HG03025 (cell line): ENCODE results near the gene EPOP.

ENCODE experiments used
- ATAC-seq: cut with Tn5 transposase; IDR thresholded peaks from one replicate; pipeline ENCODE4 v1.9.1; 2021; ENCODE audit warnings: mild to moderate bottlenecking, moderate library complexity; ENCODE audit not compliant: unreplicated experiment, low FRiP score

Gene EPOP

DNA sequence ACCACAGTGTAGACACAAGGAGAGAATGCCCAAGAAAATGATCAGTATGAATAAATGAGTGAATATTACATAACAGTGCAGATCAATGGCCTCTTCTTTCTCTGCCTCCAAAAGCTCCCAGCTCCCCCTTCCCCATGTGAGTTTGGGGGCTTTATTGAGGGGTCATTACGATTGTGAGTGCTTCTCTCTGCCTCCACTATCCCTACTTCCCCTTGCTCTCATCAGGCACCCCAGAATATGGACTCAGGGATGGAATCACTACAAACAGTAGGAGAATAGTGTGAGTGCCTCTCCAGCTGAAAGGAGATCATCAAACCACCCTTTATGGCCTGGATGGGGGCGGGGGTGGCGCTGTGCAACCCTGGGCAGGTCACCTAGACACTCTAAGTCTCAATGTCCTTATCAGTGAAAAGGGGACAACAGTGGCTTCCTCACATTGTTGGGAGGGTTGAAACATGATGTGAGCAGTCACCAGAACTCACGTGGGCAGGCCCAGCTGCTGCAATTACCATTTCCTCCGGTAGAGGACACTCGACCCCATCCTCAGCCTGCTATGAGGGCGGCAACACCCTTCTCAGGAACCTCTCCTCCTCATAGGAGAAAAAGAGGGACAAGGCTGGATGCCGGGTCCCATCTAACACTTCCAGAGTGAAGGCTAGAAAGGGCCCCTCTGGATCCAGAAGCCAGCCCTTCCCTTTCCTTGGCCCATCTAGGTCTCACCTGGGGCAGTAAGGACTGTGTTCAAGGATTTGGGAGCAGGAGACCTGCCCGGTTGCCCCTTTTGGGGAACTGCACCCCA is 2.1 kb upstream of the EPOP start:
- ATAC-seq: no peak

GRCh38 chr17:38674014-38674748 is 576 bp downstream of the EPOP start:
- peak; percentile 25 for ATAC-seq

- no peak for ATAC-seq
Measured at GRCh38 chr17:38673707-38674013, 1.1 kb downstream of the EPOP start.

GRCh38 chr17:38672788-38673706 is 1.7 kb downstream of the EPOP start:
- no peak for ATAC-seq

DNA sequence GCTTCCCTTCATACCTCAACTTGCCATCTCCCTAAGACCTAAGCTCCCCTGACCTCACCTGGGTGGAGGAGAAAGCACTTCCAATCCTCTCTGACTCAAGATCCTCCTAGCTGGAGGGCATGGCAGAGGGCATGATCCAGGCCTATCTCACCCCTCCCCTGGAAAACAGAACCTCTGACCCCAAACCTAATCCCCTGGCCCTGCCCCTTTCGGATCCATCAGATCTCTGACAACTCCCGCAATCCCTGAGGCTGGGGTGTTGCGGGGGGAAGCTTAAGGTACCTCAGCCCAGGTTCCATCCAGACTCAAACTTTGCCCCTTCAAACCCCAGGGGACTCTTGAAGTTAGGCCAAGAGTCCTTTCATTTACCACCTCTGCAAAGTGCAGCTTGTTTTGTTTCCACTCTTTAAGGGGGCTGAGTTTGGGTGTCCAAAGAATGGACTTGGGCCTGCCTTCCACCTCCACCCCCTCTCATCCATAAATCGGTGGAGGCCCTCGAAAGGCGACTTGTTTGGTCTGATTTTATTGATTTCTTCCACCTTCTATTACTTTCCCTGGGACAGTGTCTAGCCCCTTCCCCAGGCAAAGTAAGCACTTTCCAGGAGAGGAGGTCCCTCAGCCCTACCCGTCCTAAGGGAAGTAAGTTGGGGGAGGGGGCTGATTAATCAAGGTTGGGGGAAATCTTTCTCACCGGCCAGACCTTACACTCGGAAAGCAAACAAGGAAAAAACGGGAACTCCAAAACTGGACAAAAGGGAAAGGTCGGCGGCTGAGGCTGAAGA is 2.6 kb downstream of the EPOP start:
- ATAC-seq: no peak

- no peak for ATAC-seq
Measured at GRCh38 chr17:38669520-38669919, 5.2 kb downstream of the EPOP start.

DNA sequence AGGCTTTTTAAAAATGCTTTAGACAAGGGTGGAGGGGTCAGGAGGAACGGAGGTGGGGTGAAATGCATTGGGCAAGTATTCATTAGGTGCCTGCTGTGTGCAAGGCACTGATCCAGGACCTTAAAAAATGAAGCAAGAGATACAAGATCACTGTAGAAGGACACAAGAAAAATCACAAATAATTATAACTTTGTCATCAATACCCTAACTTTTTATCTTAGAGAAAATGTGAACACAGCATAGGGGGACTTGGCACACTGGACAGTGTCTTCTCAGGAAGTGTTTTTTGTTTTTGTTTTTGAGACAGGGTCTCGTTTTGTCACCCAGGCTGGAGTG is 7.0 kb downstream of the EPOP start:
- ATAC-seq: no peak

DNA sequence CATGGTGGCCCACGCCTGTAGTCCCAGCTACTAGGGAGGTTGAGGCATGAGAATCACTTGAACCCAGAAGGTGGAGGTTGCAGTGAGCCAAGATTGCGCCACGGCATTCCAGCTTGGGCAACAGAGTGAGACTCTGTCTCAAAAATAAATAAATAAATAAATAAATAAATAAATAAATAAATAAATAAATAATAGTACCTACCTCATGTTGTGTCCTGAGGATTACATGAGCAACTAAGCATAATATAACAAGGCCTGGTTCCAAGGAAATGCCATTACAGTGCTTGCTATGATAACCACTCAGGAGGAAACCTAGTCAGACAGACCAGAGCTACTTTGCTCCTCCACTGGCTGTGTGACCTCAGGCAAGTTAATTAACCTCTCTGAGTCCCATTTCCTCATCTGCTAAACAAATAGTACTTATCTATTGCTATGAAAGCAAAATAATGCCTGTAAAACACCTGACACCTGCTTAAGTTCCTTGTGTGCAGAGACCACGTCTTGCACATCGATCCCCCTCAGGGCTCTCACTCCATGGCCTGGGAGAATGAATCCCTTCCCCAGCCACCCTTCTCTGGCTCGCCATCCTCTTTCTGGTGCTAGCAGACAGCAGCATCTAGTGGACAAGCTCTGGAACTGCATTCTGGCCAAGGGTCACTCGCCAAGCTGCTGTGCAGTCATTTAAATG is 7.5 kb downstream of the EPOP start:
- no peak for ATAC-seq

GRCh38 chr17:38663964-38664644 is 10.7 kb downstream of the EPOP start:
- ATAC-seq: no peak

DNA sequence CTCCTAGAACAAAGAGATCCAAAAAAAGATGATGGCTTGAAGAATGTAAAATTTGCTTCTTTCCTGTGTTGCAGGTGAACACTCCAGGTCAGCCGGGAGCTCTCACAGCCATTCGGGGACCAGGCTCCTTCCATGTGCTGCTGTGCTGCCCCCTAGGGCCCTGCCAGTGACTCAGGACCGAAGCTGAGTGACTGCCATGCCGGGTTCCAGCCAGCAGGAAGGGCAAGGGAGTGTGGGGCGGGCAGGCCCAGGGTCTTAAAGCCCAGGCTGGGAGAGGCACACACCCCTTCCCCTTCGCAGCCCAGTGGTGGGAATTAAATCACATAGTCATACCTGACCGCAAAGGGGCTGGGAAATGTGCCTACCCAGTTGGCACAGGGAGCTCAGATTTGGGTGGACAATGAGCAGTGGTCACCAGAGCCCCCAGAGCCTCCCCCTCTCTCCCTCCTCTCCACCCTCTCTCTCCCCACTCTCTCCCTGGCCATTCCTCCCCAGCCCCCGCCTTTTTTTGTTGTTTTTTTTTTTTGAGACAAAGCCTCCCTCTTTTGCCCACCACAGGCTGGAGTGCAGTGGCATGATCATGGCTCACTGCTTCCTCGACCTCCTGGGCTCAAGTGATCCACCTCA is 11.5 kb downstream of the EPOP start:
- ATAC-seq: no peak

- ATAC-seq: no peak
Measured at GRCh38 chr17:38660097-38661025, 14.4 kb downstream of the EPOP start.

DNA sequence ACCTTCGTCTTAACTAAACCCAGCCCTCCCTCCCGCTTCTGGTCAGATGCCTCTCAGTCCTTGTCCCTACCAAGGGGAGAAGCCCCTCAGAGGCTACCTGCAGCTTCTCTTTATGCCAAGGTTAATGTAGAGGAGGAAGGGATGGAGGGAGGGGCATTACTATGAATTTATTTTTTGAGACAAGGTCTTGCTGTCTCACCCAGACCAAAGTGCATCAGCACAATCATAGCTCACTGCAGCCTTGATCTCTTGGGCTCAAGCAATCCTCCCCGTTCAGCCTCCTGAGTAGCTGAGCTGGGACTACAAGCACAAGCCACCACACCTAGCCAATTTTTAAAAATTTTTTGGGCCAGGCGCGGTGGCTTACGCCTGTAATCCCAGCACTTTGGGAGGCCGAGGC is 15.3 kb downstream of the EPOP start:
- ATAC-seq: no peak

DNA sequence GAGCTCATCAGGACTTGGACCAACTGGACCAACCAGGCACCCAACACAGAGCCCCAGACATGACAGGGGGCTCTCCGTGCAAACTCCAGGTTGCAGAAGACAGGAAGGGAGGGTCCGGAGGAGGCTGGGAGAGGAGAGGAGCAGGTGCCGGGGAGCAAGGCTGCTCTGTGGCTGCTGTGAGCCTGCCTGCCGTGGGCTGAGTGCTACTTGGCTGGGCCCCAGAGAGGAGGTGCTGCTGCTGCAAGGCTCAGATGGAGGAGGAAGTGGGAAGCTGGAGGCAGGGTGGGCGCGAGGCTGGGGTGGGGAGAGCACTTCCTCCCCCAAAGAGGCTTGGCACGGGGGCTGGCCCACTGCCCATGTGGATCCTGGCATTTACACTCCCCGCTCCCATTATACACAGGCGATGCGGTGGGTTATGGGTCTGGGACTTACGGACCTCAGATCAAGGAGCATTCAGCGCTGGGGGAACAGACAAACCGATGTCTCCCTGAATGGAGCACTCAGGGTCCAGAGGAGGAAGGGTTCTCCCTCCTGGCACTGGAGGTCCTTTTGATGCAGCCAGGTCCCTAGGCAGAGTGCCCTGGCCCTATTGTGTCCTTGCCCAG is 15.9 kb downstream of the EPOP start:
- no peak for ATAC-seq

- ATAC-seq: no peak
Measured at GRCh38 chr17:38657824-38658740, 16.7 kb downstream of the EPOP start.

DNA sequence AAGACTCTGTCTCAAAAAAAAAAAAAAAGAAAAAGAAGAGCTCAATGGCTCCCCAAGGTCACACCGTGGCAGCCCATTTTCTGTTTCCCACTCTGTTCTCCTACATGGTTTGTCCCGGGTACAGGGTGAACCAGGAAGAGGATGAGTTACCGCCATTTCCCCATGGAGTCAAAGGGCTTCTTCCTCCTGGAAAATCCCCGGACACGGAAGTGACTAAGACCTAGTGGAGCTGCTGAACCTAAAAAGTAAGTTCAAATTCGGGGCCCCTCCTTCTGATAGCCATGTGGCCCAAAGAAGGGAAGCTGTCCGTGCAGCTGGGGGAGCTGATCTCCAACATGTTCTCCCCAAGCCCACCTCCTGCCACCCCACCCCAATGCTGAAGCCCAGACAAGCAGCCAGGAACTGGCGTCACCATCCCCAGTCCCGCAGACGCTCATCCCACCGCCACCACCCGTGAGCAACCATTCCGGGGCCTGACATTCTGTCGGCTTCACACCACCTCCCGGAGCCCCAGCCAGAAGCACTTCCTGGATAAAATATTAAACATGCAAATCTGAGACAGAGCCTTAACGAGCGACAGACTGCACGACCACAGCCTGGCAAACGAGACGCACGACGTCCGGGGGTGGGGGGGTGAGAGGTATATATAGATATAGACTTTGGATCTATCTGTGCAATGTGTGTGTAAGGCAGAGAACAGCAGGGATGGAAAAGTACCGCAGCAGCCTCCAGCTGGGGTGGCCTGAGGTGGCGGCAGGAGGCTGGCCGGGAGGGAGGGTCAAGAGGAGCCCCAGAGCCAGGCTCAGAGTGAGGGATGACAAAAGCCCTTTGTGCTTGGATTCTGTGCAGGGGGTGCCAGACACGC is 17.6 kb downstream of the EPOP start:
- ATAC-seq: no peak
